COLO829 (cell line): ENCODE results near the gene TMEM184A.

Experiments used
- DNase-seq: peaks from one replicate; pipeline ENCODE4 v3.0.0; 2012; ENCODE audit warnings: low spot score

Gene TMEM184A

GRCh38 chr7:1550846-1551155, 5.2 kb downstream of the TMEM184A start:
- no peak for DNase-seq

GRCh38 chr7:1550005-1550845, 5.8 kb downstream of the TMEM184A start:
- DNase-seq, result no peak

- no peak for DNase-seq
Measured at GRCh38 chr7:1549357-1550004, 6.5 kb downstream of the TMEM184A start.

GRCh38 chr7:1548944-1549343, 7.1 kb downstream of the TMEM184A start:
- DNase-seq, result no peak

- DNase-seq, result no peak
Measured at GRCh38 chr7:1548438-1548831, 7.6 kb downstream of the TMEM184A start.

GRCh38 chr7:1547777-1548437, 8.1 kb downstream of the TMEM184A start:
- no peak for DNase-seq

GRCh38 chr7:1546909-1547776, 8.9 kb downstream of the TMEM184A start:
- no peak for DNase-seq

GRCh38 chr7:1546274-1546908, 9.6 kb downstream of the TMEM184A start:
- no peak for DNase-seq

- no peak for DNase-seq
Measured at GRCh38 chr7:1545417-1546246, 10.4 kb downstream of the TMEM184A start.

GRCh38 chr7:1544896-1545416, 11.0 kb downstream of the TMEM184A start:
- DNase-seq, result no peak

- DNase-seq, result no peak
Measured at GRCh38 chr7:1544178-1544895, 11.7 kb downstream of the TMEM184A start.

- no peak for DNase-seq
Measured at GRCh38 chr7:1543826-1544177, 12.2 kb downstream of the TMEM184A start.

GRCh38 chr7:1542841-1543747, 12.9 kb downstream of the TMEM184A start:
- DNase-seq, result no peak

- no peak for DNase-seq
Measured at GRCh38 chr7:1542329-1542728, 13.7 kb downstream of the TMEM184A start.

GRCh38 chr7:1541431-1542162, 14.4 kb downstream of the TMEM184A start:
- no peak for DNase-seq

GRCh38 chr7:1540776-1541271, 15.2 kb downstream of the TMEM184A start:
- DNase-seq, result no peak

GRCh38 chr7:1539882-1540775, 15.9 kb downstream of the TMEM184A start:
- DNase-seq, result no peak
